Islet of Langerhans (tissue), 1 donor: Measurements from ENCODE around the gene P2RX1.

Experiments
- FAIRE-seq: peaks from one replicate; lab custom pipeline; 2011; peaks lifted over from hg19 to GRCh38; lab: Jason Lieb, UNC

The P2RX1 gene

DNA sequence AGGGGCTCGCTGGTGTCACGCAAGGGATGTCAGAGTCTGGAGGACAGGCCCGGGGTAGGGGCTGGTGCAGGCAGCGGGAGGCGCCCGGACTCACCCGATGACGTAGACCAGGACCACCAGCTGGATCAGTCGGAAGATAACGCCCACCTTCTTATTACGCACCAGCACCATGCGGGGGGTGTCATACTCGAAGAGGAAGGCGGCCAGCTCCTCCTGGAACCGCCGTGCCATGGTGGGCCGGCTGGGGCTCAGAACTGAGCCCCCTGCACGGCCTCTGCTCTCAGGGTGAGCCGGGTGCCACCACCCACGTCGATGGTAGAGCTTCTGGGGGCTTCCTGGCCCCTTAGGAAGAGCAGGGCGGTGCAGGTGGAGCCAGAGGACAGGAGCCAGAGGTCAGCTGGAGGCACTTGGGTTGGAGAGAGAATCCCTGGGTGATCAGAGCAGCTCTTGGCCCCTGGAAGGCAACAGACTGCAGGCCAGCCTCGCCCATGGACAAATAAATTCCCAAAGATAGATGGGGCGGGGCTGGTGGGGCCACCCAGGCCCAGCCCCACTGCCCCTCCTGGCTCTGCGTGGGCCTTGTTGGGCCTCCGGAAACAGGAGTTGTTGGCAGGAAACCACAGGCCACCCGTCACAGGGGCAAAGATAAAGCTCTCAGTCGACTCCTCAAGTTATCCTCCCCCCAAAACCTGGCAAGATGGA lies at the start of gene P2RX1:
P2RX1 (minus strand) TSS at position 471 of the 702 bp plus-strand sequence; CDS start at position 231, 240 bp downstream.
- FAIRE-seq, result no peak

DNA sequence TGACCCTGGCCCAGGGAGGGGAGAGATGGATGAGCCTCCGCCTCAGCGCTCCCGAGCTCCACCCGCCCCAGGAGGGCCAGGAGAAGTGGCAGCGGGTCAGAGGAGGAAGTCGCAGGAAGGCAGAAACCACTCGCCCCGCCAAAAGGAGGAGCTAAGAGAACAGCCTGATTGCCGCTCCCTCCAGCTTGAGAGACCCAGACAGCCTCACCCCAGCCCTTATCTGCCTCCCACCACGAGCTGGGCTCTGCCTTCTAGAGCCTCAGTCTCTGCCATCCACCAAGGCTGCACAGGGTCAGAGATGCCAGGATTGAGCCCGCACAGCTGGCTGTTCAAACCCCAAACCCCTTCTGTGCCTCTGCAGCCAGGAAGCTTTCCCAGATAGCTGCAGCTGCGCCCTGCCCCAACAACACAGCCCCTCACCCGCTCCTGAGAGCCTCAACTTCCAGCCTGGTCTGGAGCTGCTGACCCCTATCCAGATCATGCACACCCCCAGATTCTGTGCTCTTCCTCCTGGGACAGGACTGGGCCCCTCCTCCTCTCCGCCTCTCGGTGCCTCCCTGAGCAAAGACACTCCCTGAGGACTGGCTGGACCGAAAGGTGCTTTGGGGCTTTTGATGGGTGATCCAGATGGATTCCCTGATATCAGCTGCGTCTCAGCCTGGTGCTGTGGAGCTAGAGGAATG lies 49.0 kb upstream of the P2RX1 start:
- FAIRE-seq, result peak; percentile 24

DNA sequence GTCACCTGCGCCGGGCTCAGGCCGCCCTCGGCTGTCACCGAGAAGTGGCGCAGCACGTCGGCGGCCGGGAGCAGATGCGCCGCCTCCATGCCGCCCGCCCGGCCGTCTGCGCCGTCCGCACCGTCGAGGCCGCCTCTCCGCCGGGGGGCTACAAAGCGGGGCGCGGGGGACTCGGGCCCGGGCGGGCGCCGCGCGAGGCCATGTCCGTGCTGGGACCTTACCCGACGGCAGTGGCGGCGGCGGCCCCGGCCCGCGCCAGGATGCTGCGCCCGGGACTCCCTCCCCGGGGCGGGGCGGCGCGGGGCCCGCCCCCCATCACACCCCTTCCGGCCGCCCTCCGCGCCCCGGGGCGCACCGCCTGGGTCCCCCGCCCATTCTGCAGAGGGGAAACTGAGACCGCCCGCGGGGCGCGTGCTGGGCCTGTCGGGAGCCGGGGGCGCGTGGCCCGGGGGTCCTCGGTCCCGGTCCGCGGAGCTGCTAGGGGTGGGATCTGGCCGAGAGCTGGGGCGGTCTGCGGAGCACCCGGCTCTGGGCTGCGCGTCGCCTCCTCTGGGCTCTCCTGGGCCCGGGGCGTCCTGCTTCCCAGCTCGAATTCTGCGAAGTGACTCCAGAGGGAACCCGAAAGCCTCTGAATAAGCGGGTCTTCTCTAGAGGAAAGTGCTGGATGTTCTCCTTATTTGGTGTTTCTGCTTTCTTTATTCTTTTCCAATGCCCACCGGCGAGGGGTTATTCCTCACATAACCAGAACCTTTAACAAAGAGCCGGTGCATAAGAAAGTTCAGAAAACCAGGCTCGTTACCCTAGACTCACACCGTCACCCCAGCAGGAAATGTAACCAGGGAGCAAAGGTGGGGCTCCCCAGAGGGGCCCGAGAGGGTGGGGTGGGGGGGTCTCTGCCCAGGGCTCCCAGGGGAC lies 48.2 kb upstream of the P2RX1 start, which contains the start of gene ATP2A3:
ATP2A3 (minus strand) TSS at position 235 of the 915 bp plus-strand sequence; CDS start at position 89, 146 bp downstream.
- no peak for FAIRE-seq

DNA sequence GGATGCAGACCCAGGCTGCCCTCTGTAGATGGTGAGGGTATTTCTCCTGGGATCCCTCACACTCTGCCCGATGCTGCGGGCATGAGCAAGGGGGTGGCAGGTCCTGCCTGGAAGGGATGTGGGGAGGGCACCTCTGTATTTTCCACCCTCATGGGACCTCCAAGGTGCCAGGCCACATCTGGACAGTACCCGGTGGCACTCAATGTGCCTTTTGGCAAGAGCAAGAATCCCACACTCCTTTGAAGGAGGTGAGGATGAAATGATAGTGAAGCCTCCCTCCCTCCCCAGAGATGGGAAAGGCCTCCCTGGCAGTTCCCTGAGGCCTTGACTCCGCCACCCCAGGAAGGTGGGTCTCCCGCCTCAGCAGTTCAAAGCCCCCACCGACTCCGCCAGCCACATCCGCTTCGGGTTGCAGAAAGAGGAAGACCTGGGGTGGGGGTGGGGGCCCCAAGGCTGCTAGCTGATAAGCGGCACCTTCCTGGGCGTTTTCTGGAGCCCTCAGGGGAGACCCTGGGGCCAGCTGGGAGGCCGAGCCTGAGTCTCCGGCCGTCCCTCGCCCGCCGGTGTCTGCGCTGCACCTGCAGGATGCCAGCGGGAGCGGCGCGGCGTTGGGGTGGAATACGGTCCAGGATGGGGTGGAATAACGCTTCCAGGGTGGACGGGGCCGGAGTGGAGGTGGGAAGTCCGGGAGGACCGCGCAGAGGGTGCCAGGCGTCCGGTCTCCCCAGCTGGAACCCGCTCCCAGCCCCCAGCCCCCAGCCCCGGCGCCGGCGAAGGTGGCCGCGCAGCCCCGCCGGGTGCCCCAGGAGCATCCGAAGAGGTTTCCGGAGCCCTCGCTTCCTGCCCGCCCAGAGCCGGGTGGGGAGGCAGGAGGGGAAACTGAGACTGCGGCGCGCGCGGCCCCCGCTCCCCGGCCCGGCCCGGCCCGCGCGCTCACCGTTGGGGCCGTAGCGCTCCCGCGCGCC lies 47.3 kb upstream of the P2RX1 start:
- no peak for FAIRE-seq

DNA sequence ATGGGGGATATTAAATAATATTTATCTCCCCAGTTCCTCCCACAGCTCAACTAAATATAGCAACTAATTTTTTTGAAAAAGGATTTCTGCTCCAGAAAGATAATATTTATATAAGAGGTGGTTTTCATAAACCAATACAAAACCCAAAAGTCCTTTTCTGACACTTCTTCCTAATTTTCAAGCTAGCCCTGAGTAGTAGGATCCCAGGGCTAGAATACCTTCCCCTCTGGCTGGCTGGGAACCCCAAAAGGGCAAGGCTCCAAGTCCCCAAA lies 46.6 kb upstream of the P2RX1 start:
- no peak for FAIRE-seq

DNA sequence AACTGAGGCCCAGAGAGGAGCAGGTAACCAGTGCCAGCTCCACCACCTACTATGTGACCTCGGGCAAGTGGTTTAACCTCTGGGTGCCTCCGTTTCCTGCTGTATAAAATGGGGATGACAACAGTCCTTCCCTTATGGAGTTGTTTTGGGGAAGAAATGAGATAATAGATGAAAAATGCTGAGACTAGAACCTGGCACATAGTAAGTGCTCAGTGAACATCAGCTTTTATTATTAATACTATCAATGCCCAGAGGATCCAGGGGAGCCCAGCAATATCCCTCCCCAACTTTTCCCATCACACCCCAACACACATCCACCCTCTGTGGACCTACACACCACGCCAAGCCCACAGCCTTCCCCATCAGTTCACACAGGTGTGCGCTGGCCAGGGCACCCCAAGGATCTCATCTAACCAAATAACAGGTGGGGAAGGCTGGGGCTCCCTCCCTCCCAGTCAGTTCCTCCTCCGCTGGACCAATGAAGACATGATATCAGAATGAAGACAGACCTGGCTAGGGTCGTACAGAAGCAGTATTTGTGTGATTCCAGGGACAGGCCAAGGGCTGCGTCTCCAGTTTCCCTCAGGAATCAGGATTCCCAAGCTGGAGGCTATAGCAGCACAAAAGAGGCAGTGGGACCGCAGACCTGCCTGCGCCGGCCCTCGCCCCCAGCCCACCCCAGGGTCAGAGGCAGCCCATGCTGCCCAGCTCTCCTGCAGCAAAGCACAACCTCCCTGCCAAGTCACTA lies 46.1 kb upstream of the P2RX1 start:
- FAIRE-seq, result no peak

DNA sequence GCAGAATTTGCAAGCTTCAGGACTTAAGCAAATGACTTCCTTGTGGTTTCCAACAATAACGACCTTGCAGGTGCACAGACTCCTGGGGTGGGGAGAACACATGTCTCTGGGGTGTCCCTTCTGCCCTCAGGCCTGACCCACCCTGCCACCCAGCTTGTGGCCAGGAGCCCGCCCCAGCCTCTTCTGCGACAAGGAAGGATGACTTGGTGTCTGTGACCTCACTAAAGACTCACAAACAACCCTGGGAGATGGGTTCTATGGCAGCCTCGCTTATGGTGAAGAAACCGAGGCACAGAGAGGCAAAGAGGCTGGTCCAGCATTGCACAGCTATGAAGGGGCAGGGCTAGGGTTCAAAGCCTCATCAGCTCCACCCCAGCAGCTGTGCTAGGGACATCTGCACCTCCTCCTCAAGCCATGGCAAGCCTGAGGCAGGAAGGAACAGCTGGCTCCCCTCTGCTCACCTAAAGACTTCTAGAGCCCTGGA lies 45.3 kb upstream of the P2RX1 start:
- FAIRE-seq, result no peak

DNA sequence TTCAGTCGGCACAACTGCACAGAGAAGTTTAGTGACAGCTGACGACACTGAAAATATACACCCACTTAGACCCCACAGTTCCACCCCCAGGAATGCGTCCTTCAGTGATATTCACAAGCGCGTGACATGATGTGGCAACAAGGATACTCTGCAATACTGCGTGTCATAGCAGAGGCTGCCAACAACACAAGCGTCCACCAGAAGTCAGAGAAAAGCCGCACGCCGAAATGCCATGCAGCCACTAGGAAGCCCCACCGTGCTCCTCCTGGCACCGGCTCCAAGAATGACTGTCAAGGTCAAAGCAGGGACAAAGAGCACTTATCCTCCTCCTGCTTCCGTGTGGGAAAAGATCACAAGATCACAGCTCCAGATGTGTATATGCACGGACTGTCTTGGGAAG lies 44.5 kb upstream of the P2RX1 start:
- peak; percentile 9 for FAIRE-seq

DNA sequence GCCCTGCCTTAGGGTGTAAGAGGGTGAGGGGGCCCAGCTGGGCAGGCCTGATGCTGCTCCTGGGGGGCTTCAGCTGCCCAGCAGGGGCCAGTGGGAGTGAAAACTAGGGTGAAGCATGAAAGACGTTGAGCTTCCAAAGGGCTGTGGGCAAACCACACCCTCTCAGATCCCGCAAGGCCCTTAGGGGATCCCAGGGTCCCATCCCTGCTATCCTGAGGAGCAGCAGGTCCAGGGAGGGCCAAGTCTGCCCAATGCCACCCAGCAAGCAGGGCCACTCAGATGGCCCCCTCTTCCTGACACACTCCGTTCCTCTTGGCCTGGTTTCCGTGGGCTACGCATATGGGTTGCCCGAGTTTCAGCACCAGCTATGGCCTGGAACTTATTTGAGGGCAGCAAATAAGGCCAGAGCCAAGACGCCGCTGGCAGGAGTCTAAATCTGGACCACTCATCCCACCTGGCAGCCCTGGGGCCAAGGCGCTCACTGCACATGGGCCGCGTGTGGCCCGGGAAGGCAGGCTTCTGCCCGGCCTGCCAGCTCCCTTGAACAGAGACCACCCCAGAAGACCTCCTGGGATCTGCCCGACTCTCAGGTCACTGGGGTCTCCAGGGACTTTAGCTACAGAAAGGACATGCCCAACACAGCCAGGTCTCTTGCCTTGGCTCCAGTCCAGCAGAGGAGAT lies 43.8 kb upstream of the P2RX1 start:
- FAIRE-seq, result no peak

DNA sequence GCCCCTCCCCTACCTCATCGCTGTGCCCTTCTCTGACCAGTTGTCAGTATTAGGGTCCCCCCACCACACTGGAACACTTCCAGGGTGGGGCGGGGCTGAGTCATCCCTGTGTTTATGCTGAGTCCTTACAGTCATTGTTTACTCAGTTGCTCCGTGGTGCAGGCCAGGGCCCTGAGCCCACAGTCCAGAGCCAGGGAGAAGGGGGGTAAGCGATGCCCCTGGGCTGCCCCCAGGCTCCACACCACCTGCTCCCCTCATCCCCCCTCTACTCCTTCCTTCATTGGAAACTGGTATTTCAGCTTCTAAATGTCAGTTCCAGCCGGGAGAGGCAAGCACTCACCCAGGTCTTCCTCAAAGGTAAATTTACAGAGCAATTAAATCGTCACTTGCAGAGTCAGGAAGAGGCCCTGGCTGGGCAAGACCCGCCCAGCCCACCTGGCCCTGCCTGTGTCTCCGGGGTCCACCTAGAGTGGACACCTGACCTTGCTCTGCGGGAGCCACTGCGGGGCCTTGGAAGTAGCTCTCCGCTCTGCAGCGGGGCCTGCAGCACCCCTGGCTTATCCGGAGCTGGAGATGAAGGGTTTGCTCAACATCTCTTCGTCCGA lies 43.1 kb upstream of the P2RX1 start:
- FAIRE-seq, result peak; percentile 65

DNA sequence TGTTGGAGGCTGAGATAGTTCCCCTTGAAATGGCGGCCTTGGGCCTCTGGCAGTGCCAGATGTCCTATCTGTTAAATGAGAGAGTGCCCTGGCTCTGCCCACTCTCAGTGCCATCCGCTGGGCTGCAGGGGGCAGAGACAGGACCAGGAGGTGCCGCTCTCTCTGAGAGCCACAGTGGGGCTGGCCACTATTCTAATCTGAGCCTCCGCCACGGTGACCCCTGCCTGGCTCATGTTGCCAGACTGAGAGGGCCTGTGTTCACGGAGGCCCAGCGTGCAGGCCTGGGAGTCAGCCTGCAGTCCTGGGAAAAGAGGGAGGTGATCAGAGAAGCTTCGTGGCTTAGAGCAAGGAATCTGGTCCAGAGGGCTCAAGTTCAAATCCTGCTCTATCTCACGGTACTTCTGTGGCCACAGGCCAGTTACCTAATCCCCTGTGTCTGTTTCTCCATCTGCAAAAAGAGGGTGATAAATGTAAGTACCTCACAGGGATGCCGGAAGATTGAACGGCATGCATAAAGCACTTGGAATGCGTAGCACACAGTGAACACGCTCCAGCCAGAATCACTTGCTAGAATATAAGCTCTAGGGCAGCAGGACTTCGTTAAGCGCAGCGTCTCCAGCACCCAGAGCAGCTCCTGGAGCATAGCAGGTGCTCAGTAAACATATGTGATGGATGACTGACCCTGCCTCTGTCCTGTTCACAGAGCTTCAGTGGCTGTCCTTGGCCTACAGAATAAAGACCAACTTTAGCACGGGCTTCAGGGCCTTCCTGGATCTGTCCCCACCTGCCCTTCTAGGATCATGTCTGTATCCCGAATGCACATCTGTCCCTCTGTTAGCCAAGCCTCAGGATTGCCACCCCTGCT lies 41.7 kb upstream of the P2RX1 start:
- no peak for FAIRE-seq

DNA sequence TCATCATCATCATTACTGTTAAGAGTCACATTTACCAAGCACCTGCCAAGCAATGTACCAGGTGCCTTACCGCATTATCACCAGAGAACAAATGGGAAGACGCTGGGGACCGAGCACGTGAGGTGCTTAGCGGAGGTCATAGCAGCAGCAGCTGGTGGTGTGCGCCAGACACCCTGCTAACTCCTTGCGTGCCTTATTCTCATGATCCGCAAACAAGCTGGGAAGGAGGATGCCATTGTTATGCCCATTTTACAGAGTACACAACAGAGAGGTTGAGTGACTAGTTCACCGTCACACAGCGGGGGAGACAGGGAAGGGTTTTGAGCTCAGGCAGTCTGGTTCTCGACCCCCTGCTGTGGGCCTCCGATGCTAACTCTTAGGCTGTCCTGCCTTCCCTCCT lies 40.7 kb upstream of the P2RX1 start:
- no peak for FAIRE-seq

DNA sequence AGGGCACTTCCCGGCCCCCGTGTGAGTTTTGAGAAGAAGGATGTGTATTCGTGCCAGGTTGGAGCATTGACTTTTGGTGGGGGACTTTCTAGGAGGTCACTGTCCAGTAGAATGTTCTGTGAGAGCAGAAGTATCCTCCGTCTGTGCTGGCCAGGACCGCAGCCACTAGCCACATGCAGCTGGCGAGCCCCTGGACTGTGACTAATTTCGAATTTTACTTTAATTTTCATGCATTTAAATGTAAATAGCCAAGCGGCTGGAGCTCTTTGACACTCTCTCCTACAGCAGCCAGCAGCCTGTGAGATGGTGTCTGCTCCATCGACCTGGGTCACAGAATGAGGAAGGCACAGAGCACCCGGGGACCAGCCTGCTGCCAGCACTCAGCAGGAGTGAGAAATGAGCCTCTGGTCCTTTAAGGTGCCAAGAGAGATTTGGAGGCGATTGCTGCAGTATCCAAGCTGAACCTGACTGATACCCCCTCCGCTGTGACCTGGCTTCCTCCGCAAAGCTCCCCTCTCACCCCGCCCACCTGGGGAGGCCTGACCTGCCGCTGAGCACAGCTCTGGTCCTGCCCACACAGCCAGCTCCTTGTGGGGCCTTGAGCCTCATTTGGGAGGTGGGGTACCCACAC lies 40.2 kb upstream of the P2RX1 start:
- FAIRE-seq, result no peak

DNA sequence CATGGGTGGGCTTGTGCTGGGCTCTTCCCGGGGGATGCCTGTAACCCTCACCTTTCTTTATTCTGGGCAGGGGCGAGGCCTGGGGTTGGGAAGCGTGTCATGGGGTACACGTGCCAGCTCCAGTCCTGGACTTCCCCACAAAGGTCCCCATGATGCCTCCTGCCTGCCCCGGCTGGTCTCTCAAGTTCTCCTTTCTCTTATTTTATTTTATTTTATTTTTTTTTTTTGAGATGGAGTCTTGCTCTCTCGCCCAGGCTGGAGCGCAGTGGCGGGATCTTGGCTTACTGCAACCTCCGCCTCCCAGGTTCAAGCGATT lies 39.4 kb upstream of the P2RX1 start:
- FAIRE-seq, result no peak

DNA sequence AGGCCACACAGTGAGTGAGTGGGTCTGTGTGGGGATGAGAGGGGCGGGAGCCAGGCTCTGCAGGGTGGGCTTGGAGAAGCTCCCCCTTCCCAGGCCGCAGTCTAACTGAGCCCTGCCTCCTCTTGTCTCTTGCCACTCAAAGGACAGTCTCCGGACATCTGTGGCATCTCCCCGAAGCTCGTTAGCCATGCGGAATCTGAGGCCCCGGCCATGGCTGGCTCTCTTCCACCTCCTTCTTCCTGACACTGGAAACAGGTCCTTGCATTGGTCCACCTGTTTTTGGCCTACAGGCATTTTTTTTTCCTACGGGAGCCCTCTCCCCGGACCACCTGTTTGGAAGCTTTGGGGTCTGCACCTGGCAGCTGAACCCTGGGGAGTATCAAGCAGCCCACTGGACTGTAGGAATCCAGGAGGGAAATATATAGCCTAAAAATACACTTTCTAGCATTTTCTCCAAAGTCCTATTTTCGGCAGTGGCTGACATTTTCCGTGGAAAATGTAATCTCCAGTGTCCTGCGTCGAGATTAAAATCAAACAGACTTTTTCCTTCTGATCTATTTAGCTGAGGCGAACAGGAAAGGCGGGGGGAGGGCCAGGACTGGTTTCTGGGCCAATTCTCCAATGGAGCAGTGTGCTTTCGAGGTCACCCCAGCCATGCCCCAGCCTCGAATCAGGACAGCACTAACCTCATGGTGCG lies 38.9 kb upstream of the P2RX1 start:
- no peak for FAIRE-seq

DNA sequence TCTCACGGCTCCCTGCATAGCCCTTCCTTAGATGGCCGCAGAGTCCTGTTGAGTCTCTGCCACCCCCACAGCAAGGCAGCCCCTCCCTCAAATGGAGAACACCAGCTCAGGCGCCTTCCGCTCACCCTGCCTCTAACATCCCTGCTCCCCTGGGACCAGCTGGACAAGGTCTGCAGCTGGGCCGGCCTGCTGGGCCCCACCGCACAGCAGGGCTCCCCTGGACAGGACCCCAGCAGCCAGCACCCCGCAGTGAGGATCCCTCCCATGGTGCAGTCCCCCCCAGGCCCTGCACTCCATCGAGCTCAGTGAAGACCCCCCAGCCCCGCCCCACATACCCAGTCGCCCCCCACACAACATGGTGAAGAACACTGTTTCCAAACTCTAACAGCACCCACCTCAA lies 37.8 kb upstream of the P2RX1 start:
- FAIRE-seq, result no peak

DNA sequence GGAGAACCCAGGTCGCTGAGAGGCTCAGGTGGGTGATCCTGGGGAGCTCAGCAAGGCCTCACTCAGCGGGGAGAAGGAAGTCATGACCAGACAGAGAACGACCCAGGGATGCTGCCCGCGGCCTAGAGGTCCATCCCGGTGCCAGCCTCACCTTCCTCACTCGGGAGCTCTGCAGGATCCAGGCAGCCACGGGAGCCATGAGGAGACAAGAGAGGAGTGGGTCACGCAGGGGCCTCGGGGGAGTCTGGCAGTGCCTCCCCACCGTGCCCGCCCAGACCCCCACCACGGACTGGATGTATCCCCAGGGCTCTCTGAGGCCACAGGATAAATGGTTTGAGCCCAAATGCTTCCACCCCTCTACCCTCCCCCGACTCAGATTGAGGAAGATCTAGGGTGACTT lies 37.3 kb upstream of the P2RX1 start:
- no peak for FAIRE-seq

DNA sequence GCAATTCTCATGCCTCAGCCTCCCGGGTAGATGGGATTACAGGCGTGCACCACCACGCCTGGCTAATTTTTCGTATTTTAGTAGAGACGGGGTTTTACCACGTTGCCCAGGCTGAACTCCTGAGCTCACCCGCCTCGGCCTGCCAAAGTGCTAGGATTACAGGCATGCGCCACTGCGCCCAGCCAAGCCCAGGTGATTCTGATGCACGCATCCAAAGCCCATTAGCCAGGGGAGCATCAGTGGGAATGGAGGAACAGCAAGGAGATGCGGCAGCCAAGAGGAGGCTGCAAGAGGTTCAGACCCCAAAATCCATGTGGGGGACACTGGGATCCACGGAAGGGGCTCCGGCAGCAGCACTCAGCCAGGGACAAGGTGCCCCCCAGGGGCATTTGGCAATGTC lies 35.9 kb upstream of the P2RX1 start:
- FAIRE-seq, result no peak
